HG02678 (cell line): ENCODE measurements around the gene KCNC4.

Experiments
- ATAC-seq: cut with Tn5 transposase; IDR thresholded peaks from one replicate; pipeline ENCODE4 v1.9.1; 2021; ENCODE audit warnings: mild to moderate bottlenecking, moderate library complexity; ENCODE audit not compliant: unreplicated experiment

The KCNC4 gene

DNA sequence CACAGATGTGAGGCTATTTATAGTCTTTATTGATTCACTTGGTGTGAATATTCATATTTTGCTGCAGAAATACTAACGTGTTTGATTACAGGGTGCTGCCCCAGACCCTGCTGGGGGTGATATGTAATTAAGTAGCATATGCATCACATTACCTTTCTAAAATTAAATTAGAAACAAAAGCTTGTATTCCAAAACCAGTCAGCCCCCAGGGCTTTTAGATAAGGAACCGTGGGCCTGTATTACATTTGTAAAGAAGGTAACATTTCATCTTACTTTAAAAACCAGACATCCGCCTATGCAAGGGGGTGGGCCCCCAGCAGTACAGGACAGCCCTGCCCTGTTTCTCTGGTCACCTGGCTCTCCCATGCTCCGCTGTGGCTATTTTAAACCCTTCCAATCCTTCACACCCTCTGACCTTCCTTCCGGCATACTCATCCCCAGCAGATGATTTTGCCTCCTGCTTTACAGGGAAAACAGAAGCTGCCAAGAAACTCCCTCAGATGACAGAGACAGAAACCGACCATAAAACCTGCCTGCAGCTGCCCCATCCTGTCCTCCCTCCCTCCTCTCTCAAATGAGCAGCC, 22.0 kb upstream of the KCNC4 start:
- no peak for ATAC-seq

DNA sequence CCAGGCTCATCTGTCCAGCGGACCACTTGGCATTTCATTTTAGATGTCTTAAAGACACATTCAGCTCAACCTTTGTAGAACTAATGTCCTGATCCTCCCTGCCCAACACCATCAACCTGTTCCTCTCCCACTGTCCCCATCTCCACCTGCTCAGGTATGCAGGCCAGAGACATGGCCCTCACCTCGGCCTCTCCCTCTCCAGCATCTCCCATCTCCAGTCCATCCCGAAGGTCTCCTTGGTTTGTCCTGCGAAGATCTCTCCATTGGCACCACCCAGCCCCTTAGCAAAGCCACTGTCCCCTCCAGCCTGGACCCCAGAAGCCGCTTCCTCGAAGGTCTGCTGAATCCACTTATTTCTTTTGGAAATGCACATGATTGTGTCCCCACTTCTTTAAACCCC, 20.9 kb upstream of the KCNC4 start:
- ATAC-seq: no peak

DNA sequence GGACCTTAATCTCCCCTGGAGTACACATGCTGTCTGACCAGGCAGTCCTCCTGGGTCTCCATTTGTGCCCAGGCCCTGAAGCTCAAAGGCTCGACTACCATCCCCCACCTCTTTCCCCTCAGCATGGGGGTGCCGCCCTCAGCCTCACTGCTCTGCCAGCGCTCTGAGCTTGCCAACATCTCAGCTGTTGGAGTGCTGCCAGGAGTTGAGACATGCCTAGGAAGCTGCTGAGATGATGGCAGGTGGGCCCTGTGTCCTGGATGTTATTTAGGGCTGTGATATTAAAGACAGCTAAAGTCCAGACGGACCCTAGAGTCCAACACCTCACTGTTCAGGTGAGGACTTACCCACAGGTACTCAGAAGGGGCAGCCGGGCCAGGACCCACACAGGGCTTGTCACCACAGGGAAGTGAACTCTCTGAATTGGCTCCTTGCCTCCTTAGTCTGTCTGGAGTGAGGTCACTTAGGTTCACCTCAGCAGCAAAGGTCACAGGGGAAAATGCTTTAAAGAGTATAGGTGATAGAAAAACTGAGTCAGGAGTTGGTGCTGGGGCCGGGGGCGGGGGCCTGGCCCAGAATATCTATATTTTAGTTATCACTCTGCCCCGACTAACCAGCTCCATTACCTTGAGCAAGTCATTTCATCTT, 19.7 kb upstream of the KCNC4 start:
- no peak for ATAC-seq

DNA sequence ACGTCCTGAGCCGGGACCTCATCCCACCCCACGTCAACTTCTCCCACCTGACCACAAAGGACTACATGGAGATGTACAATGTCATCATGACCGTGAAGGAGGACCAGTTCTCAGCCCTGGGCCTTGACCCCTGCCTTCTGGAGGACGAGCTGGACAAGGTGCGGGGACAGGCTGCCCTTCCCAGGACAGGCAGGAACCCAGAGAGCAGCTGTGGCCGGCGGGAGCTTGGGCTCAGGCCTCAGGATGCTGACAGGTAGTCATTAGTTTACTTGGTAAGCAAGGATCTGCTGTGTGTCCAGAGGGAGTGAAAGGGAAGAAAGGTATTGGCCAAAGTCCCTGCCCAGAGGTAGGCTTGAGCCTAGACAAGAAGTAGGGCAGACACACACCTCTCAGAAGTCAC, 17.6 kb upstream of the KCNC4 start:
- ATAC-seq: no peak

DNA sequence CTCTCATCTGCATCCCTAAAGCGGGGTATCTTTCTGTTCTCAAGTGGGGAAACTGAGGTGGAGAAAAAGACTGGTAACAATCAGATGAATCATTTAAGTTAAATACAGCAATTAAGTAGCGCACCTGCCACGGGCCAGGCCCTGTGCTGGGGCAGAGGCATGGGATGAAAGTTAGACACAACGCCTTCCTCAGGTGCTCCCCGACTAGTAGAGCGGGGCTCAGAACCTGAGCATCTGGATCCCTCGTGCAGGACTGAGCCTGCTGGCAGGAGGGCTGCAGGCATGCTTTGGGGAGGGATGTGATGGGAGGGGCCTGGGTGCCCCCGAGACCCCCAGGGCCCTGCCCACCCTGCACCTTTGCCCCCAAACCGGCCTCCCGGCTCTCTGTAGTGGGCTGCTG, 14.9 kb upstream of the KCNC4 start:
- no peak for ATAC-seq

DNA sequence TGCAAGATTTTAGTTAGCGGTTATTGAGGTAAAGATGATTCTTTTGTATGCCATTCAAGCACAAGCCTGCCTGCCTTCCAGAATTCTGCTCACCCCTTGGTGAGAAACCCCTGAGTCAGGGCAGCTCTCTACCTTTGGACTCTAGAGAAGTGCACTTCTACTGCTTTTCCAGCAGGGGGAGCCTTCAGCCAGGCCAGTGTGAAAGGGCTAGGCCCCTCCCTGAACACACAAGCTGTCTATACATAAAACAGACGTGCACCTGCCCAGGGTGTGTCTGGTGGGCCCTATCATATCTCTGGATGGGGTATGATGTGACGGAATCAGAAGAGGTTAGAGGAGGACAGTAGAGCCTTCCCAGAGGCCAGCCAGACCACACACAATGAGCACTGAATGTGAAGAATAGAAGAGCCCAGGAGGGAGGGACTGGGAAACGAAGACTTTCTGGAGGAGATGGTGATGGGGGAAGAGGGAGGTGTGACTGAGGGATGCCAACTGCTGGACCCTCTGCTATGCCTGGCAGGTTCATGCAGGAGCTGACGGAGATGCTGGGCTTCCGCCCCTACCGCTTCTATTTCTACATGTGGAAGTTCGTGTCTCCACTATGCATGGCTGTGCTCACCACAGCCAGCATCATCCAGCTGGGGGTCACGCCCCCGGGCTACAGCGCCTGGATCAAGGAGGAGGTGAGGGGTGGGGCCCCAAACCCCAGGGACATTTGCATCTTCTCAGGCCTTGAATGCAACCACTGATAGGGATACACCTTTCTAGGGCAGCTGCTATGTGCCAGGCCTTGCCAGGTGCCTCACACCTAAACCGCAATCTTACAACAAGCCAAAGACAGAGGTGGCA, 13.0 kb upstream of the KCNC4 start:
- peak; percentile 63 for ATAC-seq

DNA sequence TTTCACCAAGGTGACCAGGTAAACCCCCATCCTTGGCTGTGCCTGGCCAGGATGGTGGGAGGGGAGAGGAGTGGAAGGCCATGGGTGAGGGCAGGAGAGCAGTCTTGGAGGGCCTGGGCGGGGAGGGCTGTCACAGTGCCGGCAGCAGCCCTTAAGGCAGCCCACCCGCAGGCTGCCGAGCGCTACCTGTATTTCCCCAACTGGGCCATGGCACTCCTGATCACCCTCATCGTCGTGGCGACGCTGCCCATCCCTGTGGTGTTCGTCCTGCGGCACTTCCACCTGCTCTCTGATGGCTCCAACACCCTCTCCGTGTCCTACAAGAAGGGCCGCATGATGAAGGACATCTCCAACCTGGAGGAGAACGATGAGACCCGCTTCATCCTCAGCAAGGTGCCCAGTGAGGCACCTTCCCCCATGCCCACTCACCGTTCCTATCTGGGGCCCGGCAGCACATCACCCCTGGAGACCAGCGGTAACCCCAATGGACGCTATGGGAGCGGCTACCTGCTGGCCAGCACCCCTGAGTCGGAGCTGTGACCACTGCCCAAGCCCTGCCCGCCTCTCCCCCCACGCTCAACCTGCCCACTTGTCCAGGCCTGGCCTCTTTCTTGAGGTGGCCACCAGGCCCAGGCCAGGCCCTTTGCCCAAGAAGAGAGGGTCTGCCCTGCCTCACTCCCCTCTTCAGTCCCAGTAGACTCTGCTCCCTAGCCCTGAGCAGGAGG, 12.0 kb upstream of the KCNC4 start:
- no peak for ATAC-seq

DNA sequence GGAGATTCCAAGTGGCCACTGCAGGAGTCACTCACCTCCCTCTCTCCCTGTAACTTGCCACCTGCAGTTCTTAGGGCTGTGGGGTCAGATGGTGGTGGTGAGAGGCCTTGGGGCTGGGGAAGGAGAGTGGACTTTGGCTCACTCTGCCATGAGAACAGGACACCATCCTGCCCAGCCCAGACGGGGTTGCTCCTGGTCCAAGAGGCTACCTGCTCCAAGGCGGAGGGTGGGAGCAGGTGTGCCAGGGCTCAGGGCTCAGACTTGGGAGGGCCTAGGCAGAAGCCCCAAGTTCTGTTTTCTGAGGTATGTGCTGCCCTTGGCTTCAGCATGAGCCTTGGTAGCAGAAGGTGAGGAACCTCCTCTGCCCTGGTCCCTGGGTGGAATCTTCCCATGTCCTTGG, 11.4 kb upstream of the KCNC4 start:
- ATAC-seq: no peak

DNA sequence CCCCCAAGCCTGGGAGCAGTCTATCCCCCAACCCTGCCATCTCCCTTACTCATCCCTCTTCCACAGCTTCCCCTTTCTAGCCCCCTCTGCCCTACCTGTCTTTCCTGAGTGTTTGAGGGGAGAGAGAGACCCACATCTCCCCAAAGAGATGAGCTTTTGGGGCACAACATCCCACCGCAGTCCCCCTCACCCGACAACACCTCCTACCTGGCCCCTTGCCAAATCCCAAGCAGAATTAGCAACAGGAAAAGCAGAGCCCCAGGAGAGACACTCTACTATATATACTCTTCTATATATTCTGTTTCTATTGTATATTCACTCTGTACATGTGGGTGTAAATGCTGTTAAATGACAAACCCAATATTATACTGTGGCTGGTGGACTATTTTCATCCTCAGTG, 9.9 kb upstream of the KCNC4 start:
- no peak for ATAC-seq

DNA sequence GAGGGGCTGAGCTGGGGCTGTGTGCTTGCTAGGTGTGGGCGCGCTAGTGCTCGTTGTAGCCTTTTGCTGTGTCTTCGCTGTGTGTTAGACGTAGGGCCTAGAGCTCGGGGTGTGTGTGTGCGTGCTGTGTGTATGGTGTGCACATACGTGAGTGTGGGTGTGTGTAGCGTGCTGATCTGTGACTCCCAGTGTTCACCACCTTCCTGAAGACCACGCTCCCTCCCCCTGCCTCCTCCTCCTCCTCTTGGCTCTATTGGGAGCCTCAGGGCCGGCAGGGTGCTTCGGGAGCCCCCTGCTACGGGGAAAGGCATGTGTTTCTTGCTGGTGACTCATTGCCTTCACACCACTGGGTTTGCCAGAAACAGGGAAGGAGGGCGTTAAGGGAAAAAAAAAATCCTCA, 9.4 kb upstream of the KCNC4 start:
- no peak for ATAC-seq

DNA sequence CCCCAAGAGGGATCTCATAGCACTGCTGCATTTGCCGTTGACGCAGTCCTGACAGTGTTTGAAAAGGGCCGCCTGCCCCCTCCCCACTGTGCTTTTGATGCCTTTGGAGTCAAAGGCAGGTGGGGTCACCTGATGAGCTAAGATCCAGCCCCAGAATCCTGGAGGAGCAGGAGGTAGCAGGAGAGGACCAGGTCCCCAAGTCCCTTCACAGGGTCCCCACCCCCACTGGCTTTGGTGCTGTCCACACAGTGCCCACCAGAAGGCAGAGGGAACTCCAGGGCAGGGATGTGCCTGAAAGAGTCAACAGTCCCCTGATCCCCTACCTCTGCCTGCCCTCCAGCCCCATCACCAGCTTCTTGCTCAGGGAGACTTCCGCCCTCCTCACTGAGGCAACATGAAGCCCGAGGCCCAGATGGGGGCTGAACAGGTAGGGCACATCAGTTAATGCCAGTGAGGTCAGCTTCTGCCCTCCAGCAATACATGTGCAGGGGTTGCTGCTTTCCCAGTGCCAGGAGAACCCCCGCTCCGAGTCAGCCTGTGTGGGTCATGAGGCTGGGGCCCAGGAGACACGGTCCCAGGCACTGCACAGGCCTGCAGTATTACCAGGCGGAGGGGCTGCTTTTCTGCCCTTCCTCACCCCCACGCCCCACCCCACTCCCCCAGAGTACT, 8.8 kb upstream of the KCNC4 start:
- no peak for ATAC-seq

DNA sequence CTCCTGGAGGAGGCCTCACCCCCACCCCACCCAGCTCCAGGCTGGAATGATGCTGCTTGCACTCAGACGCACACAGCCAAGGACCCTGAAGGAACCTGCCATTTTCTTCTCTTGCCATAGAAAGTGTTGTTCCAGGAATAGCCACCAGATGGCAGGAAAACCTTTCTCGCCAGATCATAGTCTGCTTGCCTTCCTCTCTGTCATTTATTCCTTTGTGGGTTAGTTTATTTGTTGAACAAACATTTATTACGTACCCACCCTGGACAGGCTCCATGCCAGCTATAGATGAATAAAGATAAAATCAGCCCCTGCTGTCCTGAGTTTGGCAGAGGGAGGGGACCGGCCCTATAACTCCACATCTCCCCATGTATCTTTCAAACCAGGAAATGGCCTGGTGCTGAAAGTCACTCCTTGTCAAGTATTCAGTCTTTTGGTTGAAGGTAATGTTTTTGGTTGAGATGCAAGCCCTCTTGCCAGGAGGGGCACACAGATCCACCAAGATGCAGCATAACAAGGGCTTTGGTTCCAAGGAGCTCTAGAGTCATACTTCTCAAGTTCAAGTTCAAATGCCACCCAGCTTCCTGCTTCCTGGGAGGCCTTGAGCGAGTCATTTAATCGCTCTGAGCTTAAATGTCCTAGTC, 7.0 kb upstream of the KCNC4 start:
- no peak for ATAC-seq

DNA sequence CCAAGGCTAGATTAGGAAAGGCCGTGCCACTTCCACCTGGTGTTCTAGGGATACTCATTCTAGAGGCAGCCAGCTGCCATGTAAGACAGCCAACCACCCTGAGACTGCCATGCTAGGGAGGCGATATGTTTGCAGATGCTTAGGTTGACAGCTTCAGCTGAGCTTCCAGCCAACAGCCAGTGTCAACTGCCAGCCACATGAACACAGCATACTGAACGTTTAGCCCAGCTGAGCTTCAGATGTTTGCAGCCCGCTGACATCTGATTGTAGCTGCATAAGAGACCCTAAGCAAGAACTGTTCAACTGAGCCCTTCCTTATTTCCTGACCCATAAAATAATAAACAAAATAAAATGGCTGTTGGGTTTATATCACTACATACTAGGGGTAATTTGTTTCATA, 5.0 kb upstream of the KCNC4 start:
- no peak for ATAC-seq

DNA sequence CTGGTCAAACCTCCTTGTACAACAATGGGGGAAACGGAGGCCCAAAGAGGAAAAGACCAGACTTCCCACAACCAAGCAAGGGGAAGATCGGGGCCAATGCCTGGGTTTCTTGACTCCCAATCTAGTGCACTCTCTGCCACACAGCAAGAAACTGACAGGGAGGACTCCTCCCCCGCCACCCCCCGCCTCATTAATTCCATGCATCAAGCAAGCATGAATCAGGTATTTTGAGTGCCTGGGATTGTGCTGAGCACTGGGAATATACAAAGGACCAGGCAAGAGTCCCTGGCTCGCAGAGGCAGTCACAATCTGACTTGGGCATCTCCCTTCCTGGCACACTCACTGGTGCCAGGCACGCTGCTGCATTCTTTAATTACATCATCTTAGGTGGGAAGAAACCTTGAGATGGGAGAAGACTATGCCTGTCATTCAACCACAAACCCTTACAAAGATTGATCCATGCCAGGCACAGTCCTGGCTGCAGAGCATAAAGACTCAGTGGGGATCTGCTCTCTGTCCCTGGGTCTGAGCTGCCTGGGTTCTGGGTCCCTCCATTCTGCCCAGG, 4.4 kb upstream of the KCNC4 start:
- ATAC-seq: no peak

DNA sequence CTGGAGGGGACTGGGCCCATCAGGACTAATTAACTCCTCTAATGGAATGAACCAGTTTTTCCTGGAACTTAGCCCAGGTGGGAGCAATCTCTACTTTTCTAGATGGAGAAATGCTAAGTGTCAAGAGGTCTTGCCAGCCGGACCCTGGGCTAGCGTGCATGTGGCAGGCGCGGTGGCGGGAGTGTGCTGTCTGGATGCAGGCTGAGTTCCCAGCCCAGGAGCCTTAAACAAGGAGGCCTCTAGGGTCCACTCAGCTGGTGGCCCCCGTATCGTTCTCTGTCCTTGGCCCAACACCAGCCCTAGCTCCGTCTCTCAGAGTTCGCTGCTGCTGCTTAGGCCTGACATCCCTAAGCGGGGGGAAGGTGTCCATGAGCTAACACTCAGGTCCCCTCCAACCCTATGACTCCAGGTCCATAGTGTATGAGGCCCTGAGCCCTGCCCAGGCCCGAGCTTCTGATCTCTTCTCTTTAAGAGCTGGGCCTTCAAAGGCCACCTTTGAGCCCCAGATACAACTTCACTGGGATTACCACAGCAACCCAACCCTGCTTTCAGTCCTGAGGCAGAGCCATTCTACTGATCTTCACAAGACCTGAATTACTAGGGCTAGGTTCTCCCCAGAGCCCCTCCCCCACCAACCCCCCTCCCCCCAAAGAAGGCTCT, 3.7 kb upstream of the KCNC4 start:
- ATAC-seq: no peak

DNA sequence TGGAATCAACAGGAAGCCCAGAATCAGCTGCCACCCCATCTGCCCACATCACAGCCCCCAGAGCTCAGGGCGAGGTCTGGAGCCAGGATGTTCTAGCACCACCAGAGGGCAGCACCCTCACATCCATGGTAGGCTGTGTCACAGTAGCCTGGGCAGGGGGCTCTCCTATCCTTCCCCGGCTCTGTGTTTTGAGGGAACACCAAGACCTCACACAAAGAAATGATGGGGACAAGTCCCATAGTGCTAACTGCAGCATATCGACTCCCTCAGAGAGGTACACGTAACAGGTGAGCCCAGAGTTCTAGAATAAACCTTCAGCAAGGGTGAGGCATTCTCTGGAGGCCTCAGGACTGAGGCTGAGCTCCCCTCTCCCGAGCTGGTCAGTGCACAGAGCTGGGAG, 2.3 kb upstream of the KCNC4 start:
- no peak for ATAC-seq

DNA sequence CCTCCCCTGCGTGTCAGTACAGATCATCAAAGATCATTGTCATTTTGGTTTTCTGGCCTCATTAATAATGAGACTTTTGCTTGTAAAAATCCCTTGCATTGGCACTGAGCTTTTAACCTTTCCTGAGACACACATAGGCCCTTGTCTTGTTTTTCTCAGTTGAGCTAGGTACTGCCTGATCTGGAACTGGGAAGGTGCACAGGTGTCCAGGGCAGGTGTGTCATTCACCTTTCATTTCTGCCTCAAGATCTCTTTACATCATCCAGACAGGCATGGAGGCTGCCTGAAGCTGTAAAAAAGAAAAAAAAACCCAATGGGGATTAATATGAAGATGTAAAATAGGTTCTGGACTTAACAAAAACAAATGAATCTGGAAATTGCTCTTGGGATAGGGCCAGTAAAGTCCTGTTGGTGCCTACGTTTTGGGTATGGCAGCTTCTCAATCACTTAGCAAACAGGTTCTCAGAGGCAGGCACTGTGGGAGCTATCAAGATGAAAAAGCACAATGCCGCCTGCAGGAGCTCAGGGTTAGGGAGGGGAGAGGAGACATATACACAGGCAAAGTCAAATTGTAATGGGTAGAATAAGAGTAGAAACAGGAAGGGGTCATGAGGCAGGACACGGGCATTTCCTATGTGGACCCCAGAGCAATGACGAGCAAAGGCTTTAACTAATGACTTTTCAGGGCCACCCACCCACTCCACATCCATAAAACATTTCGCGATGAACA, 1.0 kb upstream of the KCNC4 start:
- ATAC-seq: no peak

DNA sequence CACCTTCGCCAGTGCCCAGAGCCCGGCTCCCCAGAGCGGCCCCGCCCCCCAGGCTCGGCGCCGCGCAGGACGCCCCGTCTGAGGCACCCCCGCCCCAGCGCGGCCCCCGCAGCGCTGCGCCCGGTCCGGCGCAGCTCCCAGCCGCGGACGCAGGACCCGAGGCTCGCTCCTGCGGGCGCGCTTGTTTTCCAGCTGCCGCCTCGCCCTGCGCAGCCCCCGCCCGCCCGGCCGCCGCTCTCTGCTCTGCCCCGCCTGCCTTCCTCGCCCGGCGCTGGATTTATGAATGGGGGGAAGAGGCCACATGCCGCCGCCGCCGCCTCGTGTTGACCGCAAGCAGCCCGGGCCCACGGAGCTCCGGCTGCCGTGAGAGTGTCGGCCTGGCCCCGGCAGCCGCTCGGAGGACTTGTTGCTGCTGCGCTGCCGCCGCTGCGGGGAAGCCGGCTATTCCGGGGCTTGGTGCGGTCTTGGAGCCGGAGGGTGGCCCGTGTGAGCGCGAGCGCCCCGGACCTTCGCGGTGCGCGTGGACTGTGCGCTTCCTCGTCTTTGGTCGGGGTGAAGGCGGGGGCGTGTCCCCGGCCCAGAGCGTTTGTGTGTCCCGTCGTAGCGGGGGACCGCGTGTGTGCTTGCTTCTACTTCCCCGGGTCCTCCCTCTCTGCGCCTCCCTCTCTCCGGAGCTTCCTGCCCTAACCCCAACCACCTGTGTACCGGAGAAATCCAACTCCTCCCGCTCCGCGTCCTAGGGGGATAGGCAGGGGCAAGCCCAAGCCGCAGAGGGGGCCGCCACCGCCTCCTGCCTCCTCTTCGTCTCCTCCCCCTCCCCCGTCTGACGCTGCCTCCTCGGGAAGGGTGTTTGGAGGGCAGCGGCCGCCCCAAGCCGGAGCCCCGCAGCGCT, 736 bp downstream of the KCNC4 start:
- peak; percentile 30 for ATAC-seq
